ENCODE measurements around the gene MTAP. TPM values are rescaled to one million over a fixed set of nuclear protein-coding genes. Genes with fewer than 3 reads are reported as not detected.

MTAP gene
- total and polyA plus RNA-seq, 4 donors, result 8.6 to 17.7 (median 12.6) TPM

DNA sequence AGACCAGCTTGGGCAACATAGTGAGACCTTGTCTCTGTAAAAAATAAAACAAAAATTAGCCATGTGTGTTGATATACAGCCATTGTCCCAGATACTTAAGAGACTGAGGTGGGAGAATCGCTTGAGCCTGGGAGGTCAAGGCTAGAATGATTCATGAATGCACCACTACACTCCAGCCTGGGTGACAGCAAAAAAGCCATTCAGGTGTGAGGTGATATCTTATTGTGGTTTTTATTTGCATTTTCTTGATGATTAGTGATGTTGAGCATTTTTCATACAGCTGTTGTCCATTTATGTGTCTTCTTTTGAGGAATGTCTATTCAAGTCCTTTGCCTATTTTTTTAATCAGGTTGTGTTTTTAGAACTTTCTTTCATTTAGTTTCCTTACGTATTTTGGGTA, 23.2 kb downstream of the MTAP start:
- Histone ChIP-seq H3K27ac (ENCODE audit: low read depth in 1 of 2, low read length in 2 of 2) (no peak overlapping the region), H3K9me3 (ENCODE audit: control insufficient read depth in 4 of 4, low read length in 3 of 4) (no peaks in the 10 kb centered on the region), H3K4me1 (ENCODE audit: control insufficient read depth in 4 of 4, insufficient read depth in 4 of 4, low read length in 3 of 4) (no peaks in the 10 kb centered on the region), H3K4me3 (ENCODE audit: low read depth in 1 of 3, low read length in 3 of 3) (no peak overlapping the region), H3K9ac (ENCODE audit: low read depth in 1 of 2, low read length in 2 of 2) (no peak overlapping the region), H3K36me3 (ENCODE audit: control insufficient read depth in 4 of 4, insufficient read depth in 3 of 4, low read depth in 1 of 4, low read length in 3 of 4) (peaks cover 0 to 20% (median 8%) of the 10 kb centered on the region in 4 donors), H3K27me3 (ENCODE audit: control insufficient read depth in 4 of 4, insufficient read depth in 4 of 4, low read length in 3 of 4) (no peaks in the 10 kb centered on the region)
- DNase-seq (ENCODE audit: low spot score), result no peak
- 96% methylated on average over 2 of the region's 2 CpGs for WGBS
- TF ChIP-seq JUND (IDR thresholded peaks at IDR 0.05), result no peak
- TF ChIP-seq FOXA1 (IDR thresholded peaks at IDR 0.05), result no peak
- TF ChIP-seq, protein P1, sequence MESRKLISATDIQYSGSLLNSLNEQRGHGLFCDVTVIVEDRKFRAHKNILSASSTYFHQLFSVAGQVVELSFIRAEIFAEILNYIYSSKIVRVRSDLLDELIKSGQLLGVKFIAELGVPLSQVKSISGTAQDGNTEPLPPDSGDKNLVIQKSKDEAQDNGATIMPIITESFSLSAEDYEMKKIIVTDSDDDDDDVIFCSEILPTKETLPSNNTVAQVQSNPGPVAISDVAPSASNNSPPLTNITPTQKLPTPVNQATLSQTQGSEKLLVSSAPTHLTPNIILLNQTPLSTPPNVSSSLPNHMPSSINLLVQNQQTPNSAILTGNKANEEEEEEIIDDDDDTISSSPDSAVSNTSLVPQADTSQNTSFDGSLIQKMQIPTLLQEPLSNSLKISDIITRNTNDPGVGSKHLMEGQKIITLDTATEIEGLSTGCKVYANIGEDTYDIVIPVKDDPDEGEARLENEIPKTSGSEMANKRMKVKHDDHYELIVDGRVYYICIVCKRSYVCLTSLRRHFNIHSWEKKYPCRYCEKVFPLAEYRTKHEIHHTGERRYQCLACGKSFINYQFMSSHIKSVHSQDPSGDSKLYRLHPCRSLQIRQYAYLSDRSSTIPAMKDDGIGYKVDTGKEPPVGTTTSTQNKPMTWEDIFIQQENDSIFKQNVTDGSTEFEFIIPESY (IDR thresholded peaks at IDR 0.05), result no peak

DNA sequence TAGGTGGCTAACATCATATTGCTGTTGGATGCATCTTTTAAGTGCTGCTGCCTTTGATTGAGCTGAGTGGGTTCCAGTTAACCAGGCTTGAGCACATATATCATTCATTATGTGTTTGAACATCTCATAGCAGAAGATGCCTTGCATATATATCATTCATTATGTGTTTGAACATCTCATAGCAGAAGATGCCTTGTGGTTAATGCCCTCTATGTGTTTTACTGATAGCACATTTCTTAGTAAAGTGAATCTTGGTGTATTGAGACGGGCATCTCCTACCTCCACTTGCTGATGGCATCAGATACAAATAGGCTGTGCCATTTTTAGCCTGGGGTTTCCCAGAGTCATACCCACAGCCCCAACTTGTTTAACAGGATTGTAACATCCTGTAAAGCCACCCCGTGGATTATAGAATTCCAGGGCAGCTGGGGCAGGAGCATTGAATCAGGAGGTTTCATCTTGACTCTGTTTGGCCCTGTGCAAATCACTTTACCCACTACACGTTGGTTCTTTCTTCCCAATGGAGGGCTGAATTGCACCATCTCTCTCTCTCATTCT, 26.5 kb downstream of the MTAP start:
- H3K4me3 ChIP-seq (ENCODE audit: low read depth in 1 of 3, low read length in 3 of 3), result no peak overlapping the region
- H3K9ac ChIP-seq (ENCODE audit: low read depth in 1 of 2, low read length in 2 of 2), result no peak overlapping the region
- no peak for DNase-seq (ENCODE audit: low spot score)
- H3K27me3 ChIP-seq (ENCODE audit: control insufficient read depth in 4 of 4, insufficient read depth in 4 of 4, low read length in 3 of 4), result no peaks in the 10 kb centered on the region
- H3K27ac ChIP-seq (ENCODE audit: low read depth in 1 of 2, low read length in 2 of 2), result no peak overlapping the region
- TF ChIP-seq RXRA (IDR thresholded peaks at IDR 0.05) (no peak), TAF1 (conservative IDR thresholded peaks at IDR 0.05) (no peak), FOXA2 (IDR thresholded peaks at IDR 0.05) (no peak), RAD21 (IDR thresholded peaks at IDR 0.05) (no peak), HNF4A (conservative IDR thresholded peaks at IDR 0.05) (no peak), HNF4G (IDR thresholded peaks at IDR 0.05) (no peak), EGR1 (IDR thresholded peaks at IDR 0.05; ENCODE audit: low read depth in 2 of 2) (no peak), FOXA1 (IDR thresholded peaks at IDR 0.05) (no peak), YY1 (IDR thresholded peaks at IDR 0.05) (no peak), JUND (IDR thresholded peaks at IDR 0.05) (no peak), SP1 (IDR thresholded peaks at IDR 0.05) (no peak), GABPA (IDR thresholded peaks at IDR 0.05 in 1 of 2, conservative IDR thresholded peaks at IDR 0.05 in 1 of 2) (no peak), NR2F2 (IDR thresholded peaks at IDR 0.05) (no peak)
- TF ChIP-seq, protein P1 (IDR thresholded peaks at IDR 0.05), result no peak
- TF ChIP-seq, protein P2, sequence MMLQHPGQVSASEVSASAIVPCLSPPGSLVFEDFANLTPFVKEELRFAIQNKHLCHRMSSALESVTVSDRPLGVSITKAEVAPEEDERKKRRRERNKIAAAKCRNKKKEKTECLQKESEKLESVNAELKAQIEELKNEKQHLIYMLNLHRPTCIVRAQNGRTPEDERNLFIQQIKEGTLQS (IDR thresholded peaks at IDR 0.05), result no peak
- TF ChIP-seq, protein P3, sequence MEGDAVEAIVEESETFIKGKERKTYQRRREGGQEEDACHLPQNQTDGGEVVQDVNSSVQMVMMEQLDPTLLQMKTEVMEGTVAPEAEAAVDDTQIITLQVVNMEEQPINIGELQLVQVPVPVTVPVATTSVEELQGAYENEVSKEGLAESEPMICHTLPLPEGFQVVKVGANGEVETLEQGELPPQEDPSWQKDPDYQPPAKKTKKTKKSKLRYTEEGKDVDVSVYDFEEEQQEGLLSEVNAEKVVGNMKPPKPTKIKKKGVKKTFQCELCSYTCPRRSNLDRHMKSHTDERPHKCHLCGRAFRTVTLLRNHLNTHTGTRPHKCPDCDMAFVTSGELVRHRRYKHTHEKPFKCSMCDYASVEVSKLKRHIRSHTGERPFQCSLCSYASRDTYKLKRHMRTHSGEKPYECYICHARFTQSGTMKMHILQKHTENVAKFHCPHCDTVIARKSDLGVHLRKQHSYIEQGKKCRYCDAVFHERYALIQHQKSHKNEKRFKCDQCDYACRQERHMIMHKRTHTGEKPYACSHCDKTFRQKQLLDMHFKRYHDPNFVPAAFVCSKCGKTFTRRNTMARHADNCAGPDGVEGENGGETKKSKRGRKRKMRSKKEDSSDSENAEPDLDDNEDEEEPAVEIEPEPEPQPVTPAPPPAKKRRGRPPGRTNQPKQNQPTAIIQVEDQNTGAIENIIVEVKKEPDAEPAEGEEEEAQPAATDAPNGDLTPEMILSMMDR (IDR thresholded peaks at IDR 0.05; ENCODE audit: low read depth, low read length, missing input control), result no peak
- TF ChIP-seq, protein P4, sequence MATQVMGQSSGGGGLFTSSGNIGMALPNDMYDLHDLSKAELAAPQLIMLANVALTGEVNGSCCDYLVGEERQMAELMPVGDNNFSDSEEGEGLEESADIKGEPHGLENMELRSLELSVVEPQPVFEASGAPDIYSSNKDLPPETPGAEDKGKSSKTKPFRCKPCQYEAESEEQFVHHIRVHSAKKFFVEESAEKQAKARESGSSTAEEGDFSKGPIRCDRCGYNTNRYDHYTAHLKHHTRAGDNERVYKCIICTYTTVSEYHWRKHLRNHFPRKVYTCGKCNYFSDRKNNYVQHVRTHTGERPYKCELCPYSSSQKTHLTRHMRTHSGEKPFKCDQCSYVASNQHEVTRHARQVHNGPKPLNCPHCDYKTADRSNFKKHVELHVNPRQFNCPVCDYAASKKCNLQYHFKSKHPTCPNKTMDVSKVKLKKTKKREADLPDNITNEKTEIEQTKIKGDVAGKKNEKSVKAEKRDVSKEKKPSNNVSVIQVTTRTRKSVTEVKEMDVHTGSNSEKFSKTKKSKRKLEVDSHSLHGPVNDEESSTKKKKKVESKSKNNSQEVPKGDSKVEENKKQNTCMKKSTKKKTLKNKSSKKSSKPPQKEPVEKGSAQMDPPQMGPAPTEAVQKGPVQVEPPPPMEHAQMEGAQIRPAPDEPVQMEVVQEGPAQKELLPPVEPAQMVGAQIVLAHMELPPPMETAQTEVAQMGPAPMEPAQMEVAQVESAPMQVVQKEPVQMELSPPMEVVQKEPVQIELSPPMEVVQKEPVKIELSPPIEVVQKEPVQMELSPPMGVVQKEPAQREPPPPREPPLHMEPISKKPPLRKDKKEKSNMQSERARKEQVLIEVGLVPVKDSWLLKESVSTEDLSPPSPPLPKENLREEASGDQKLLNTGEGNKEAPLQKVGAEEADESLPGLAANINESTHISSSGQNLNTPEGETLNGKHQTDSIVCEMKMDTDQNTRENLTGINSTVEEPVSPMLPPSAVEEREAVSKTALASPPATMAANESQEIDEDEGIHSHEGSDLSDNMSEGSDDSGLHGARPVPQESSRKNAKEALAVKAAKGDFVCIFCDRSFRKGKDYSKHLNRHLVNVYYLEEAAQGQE (IDR thresholded peaks at IDR 0.05), result no peak
- TF ChIP-seq, protein P5, sequence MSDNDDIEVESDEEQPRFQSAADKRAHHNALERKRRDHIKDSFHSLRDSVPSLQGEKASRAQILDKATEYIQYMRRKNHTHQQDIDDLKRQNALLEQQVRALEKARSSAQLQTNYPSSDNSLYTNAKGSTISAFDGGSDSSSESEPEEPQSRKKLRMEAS (IDR thresholded peaks at IDR 0.05), result no peak
- H3K36me3 ChIP-seq (ENCODE audit: control insufficient read depth in 4 of 4, insufficient read depth in 3 of 4, low read depth in 1 of 4, low read length in 3 of 4), result peaks cover 0 to 20% (median 10%) of the 10 kb centered on the region in 4 donors
- H3K4me1 ChIP-seq (ENCODE audit: control insufficient read depth in 4 of 4, insufficient read depth in 4 of 4, low read length in 3 of 4), result peaks cover 0 to 5% (median under 1%) of the 10 kb centered on the region in 4 donors
- H3K9me3 ChIP-seq (ENCODE audit: control insufficient read depth in 4 of 4, low read length in 3 of 4), result no peaks in the 10 kb centered on the region
- 91% methylated on average over 3 of the region's 3 CpGs for WGBS
